Left renal pelvis (tissue), 4 donors: ENCODE data around the gene HIBCH. TPM values are rescaled to one million over a fixed set of nuclear protein-coding genes. Genes with fewer than 3 reads are reported as not detected.

Source experiments
- DNase-seq, 4 donors: peaks; one replicate each; pipeline ENCODE4 v3.0.0-alpha.2; 2013; ENCODE audit warnings: low read depth in 4 of 4, low spot score in 3 of 4
- polyA plus RNA-seq, 4 donors: library from polyadenylated mRNA; unstranded; fragments of 120-200 nt; gene quantifications; one replicate each; pipeline ENCODE4 v1.2.1, GENCODE V29; 2013; ENCODE audit not compliant: insufficient read length in 4 of 4

The HIBCH gene
- polyA plus RNA-seq, 4 donors, result 56.1 to 101 (median 83.5) TPM

DNA sequence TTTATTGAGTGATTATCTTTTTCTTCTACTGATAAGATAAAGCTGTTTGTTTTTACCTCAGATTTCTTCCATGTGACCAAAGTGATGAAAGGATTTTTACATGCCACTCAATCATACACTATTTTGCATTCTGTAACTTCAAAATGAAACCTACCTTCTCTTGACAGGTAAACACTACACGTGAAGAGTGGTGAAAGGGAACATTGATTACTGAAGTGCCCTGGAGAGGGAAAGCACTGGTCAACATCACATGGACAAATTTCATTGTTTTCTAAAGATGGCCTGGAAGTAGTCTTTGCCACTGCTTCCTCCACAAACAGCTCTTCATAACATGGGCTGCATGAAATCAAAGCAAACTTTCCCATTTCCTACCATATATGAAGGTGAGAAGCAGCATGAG is 120.1 kb downstream of the HIBCH start:
- DNase-seq, result no peak

DNA sequence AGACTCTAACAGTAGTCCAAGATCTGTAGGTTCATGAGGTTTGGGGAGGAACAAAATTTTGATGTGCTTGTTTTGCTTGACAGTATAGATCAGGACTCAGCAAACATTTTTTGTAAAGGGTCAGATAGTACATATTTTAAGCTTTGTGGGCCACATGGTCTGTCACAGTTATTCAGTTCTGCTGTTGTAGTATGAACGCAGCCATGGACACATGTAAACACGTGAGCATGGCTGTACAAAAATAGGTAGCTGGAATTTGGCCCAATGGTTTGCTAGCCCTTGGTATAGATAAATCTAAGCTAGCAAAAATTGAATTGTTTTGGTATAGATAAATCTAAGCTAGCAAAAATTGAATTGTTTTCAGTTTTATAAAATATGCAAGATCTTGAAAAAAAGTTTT is 120.5 kb downstream of the HIBCH start:
- no peak for DNase-seq

DNA sequence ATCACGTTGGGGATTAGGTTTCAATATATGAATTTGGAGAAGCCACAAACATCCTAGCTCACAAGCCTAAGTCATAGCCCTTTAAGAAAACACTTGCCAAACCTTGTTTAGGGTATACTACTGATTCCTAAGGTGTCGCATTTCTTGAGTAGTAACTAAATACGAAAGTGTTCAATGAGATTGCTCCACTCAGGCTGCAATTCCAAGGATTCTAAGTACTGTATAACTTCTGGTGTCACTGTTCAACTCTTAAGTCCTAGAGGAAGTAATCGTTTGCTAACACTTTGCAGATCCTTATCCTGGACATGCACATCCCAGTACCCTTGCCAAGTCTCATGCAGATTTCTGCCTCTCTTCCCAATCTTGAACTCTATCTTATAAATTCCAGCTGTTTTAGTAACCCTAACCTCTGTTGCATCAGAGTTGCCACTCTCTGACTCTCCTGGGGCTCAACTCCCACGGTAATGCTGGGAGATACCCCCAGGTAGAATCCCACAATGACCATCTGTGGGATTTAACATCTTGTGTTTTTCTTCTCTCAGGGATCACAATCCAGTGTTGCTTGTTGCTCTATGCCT is 122.4 kb downstream of the HIBCH start:
- DNase-seq, result no peak

DNA sequence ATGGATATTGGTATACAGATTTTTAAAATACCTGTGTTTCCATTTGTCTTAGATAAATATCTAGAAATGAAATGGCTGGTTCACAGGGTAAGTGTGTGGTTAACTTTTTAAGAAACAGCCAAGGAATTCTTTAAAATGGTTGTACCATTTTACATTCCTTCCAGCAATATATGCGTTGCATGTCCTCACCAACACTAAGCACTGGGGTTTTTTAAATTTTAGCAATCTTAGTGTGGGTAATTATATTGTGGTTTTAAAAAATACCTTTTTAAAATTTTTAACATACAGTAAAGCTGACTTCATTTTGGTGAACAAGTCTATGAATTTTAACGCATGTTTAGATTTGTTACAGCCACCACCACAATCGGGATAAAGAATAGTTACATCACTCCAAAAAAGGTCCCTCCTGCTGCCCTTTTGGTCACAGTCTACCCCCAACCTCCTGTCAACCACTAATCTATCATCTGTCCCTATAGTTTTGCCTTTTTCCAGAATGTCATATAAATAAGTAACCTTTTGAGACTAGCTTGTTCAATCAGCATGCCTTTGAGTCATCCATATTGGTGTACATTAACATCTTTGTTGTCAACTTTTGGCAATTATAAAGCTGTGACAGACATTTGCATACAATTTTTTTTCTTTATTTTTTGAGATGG is 129.0 kb downstream of the HIBCH start:
- DNase-seq, result no peak

DNA sequence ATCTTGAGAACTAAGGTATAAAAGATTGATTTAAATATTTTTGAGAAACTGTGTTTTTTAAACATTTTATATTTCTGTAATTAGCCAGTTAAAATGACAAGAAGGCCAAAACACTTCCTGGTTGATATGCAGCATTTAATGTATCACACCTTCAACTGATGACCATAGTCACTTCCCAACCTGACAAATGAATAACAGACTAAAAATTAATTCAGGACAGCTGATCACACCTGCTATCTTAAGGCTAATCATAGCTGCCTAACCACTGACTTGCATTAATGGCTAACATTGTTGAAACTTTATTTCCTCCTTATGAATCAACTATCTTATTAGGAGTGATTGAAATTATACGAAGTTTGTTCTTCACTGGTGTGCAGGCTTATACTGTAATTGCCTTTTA is 131.3 kb downstream of the HIBCH start:
- no peak for DNase-seq

DNA sequence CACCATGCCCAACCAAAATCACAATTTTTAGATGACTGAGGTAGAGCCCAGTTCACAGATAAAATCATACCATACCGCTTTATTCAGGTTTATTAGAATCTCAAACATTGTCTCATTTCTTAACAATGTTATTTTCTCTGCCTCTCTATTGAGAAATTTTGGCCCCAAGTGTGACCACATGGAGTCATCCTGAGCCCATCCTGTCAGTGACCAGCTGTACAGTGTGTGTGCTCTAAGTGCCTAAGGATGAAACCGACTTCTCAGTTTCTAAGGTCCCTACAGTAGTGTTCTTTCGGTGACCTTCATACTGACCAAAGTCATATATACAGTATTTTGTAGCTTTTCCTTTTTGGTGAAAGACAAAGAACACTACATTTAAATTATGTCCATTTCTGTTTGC is 133.4 kb downstream of the HIBCH start:
- no peak for DNase-seq

DNA sequence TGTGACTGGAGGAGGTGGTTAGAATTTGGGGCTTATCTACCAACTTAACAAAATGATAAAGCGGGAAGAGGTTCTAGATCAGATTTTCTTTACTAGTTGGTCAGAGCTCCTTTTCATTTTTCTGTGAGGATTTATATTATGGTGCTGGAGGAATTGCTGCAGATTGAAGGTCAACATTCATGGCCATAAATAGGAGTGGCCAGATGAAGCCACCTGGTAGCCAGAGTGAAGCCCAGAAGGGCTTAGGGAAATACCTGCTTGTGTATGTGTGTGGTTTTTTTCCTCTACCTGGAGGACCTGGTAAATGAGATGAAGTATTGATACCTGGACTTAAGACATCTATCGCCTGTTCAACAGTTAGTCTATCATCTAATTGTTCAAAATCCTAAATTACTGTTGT is 134.2 kb downstream of the HIBCH start:
- DNase-seq, result no peak

DNA sequence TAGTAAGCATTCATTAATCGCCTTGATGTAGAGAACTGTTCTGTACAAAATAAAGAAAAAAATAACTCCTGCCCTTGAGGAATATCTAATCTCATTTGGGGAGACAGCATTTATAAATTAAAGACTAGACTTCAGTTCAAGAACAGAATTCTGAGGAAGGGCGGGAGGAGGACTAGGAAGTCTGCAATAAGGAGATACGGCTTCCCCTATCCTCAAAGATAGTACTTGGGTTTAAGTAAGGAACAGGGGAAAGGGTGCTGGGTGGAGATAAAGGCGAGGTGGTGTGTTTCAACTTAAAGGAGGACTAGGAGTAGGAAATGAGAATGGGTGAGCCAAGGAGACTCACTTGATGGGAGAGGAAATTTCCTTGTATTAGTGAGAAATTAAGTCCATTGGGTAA is 135.2 kb downstream of the HIBCH start:
- no peak for DNase-seq

DNA sequence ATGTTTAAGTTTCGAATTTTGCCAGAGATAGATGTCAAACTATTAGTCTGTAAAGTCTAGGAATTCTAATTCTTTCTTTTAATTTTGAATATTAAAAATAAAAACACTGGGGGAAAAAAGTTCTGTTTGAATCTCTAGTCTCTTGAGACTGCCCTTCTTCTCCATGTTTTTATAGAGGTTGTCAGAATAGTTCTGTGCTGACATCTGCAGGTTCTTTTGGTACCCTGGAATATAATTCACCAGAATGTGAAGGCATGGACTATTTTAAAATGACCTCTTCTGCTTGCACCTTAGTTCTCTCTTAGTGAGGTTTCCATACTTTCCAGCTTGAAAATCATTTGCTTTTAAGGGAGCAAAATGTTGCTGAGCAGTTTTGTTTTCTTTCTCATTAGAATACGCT is 136.1 kb downstream of the HIBCH start:
- DNase-seq, result no peak

DNA sequence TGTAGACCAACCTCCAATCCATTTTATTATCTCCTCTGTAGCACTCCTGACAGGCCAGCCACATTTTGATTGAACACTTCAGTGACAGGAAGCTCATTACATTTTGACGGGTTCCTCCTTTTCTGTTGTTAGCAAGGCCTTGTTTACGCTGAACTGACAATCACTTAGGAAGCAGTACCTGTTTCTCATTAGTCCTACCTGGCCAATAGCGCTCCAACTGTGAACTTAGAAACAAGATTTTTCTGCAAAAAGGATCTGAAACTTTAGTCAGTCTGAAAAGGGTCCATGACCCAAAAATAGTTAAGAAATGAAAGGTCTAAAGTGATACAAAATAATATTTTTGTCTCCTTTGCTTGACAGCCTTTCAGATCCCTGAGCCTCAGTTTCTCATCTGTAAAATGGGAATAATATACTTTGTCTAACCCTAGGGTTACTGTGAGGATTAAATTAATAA is 137.5 kb downstream of the HIBCH start:
- no peak for DNase-seq

DNA sequence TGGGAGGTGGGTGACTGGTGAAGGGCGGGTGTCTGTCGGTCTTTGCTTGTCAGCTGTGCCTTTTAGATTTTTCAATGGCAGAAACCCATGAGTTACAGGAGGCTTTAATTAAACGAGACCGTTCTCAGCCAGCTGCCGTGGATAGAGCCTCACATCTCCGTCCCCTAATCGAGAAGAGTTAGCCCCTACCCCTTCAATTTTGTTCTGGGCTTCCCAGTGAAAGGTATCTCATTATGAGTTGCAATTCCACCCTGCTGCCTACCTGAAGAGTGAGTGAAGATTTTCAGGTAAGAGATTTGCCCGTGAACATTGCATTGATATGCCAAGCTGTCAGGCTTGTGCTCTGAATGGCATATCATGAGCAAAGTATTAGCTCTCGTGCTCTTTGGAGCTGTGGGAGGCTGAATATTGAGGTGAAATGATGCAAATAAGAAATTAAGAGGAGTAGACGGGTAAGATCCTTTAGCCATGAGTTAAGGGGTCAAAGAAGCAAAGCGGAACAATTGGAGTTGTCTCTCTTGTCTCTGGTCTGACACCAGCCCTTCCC is 138.4 kb downstream of the HIBCH start:
- DNase-seq, result peak in 1 of 4 donors; percentile 11

DNA sequence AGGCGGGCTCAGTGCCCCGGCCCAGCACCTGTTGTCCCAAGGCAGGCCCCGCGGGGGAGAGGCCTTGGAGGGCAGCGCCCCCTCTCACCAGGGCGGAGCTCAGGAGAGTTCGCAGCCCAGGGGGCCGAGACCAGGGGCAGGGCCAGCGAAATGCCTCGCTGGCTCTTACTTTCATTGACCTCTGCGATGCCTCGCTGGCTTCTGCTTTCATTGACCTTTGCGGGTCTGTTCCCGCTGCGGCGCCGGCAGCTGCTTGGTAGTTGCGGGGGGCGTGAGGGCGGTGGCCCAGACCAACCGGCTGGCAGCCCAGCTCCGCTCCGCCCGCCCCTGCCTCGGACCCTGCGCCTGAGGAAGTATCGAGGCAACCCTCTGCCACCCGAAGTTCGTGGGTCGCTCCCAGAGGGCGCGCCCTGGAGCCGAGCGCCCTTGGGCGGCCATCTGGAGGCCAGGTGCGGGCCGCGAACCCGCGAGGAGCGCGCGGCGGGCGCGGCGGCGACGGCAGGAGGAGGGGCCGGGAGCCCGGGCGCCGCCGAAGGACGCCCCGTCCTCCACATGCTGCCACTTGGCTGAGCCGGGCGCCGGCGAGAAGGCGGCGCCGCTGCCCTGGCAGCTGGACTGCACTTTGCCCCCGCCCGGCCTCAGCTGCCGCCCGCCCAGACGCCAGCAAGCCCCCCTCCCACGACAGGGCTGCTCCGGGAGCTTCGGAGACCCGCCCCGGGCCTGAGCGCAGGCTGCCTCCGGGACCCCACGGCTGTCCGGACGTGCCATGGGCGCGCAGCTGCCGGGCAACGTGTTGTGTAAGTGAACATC is 139.1 kb downstream of the HIBCH start:
- peak in 3 of 4 donors; percentile 19 to 27 (median 24) for DNase-seq

DNA sequence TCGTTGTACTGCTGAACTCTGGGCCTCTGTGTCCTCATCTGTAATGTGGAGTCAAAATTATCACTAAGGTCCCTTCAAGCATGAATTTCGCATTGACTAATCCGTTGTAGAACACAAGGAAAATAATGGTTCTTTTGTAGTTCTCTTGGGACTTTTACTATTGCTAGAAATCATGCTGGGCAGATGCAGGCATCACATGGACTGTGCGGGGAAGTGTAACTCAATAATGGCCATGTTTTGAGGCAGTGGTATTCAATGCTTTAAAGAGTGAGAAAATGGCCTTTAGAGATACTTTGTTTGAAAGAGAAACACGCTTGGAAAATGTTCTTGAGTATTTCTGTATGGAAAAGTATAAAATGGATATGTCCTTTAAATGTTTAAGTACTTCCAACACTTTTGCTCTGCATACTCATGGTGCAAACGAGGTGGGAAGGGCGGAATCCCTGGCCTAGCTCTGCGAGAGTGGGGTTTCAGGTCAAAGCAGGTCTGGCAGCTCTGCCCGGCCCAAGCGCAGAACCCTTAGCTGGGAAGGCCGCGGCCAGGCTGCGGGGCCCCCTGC is 139.8 kb downstream of the HIBCH start:
- DNase-seq, result no peak

DNA sequence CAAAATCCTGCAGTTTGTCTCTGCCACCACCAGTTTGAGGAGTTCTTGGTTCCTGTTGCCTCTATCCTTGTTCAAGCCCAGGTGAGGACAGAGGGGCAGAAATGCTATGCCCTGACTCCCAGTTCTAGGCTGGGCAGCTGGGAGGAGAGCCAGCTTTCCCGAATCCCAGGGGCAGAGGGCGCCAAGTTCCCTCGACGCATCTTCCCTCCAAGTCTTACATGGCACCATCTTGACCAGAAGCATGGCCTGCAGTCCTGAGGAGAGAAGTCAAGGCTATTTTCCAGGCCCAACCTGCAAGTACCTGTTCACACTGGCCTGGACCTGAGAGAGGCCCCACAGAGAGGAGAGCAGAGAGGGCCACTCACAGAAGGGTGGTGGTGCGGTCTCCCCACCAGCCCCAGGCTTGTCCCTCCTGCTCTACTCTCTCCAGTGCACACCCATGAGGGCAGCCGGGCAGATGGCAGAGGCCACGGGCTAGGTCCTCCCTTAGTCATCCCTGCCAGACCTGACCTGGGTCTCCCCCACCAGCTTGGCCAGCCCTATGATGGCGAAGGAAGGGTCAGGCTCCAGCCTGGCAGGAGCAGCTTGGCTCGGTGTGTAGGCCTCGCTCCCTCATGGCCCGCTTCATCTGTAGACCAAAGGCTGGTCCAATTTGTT is 141.4 kb downstream of the HIBCH start:
- DNase-seq, result no peak

DNA sequence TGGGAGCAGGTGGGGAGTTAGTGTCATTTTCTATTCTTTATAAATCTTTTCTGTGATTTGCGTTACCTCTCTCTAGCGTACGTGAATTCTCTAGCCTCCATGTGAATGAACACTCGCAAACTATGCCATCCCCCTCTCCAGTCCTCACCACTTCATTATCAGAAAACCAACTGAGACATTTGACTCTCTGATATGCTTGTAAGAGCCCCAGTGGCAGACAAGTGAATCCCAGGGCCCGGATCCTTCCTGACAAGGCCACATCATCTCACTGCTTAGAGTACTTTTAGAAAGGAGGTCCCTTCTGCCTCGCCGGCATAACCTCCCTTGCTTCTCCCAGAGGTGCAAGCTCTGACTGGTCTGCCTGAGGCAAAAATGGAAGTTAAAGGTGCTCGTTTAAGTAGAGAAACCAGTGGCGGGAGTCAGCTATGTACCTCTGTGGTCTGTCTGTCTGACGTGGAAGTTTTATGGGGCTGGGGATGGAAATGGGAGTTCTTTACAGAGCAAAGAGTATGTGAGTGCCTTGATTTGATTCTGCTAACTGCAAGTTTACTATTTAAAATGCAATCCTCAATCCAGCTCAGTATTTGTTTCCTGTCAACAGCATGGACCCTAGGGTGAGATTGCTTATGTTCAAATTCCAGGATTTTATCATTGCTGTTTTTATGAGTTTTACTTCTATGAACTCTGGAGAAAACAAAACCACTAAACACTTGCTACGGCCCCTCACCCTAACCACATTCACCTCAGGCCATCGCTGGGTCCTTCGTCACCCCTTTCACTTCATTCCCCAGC is 142.2 kb downstream of the HIBCH start:
- DNase-seq, result no peak

DNA sequence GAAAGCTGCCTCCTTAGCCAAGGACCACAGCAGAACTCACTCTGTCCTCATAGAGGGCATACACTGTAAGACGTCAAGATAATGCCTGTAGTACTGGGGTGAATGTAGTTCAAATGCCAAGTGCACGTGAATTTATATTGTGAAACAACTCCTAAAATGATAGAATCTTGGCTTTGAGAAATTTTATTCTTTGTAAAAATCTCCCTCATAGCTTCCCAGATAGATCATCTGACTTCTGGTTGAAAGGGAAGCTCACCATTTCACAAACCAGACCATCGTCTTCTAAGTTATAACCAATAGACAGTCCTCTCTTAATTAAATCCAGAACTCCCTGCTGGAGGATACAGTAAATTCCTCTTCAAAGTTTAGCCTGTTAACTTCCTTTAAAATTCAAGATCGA is 146.2 kb downstream of the HIBCH start:
- DNase-seq, result no peak

DNA sequence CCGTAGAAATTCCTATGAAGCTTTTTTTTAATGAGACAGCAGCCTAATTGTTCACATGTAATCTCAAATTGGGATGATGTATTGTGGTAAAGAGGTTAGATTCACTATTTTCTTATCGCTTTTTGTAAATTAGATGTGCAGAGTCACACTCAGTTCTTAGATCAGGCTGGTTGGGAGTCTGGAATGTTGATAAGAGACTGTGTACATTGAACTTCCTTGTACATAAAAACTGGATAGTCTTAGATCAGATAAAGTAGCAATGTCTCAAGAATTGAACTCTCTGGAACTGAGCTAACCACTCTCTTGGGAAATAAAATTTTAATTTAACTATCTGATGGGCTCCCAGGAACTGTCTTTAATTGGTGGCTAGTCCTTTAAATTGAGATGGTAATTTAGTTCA is 149.0 kb downstream of the HIBCH start:
- DNase-seq, result no peak

DNA sequence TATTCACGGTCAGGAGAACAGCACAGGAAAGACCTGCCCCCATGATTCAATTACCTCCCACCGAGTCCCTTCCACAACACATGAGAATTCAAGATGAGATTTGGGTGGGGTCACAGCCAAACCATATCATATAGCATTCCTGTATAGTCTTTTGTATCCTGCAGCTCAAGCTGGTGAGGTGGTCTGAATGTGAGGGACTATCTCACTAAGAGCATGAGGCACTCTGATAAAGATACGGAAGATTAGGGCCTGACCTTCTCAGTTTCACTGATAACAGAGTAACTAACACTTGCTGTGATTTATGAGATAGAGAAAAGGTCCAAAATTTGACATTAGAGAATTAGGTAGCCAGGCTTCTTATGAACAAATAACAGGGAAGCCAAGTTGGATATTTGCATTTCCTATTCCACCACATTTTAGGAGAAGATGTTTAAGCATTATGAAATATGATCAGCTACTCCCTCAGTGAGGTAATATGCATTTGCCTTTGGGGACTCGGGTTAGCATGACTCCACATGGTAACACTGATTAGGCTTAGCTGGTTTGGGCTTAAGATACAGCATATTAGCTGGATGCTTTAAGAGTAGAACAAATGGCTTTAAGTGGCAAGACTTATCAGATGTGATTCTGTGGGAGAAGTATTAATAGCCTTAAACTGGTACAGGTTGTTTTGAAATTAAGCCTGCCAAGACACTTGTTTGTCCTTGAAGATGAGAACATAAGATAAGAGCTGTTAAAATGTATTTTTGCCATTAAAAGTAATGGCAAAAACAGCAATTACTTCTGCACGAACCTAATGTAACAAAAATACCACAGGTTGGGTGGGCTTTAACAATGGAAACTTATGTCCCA is 150.2 kb downstream of the HIBCH start:
- no peak for DNase-seq

DNA sequence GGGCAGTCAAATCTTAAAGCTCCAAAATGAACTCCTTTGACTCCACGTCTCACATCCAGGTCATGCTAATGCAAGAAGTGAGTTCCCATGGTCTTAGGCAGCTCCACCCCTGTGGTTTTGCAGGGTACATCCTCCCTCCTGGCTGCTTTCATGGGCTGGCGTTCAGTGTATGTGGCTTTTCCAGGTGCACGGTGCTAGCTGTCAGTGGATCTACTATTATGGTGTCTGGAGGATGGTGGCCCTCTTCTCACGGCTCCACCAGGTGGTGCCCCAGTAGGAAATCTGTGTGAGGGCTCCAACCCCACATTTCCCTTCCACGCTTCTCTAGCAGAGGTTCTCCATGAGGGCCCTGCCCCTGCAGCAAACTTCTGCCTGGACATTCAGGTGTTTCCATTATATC is 151.9 kb downstream of the HIBCH start:
- no peak for DNase-seq
